NCI-H146 (cell line): ENCODE measurements around the gene DICER1.

Experiments
- DNase-seq: peaks from one replicate; lab custom pipeline; 2025; lab: John Stamatoyannopoulos, UW

DICER1 gene

GRCh38 chr14:95038521-95039250, 118.6 kb downstream of the DICER1 start:
- no peak for DNase-seq

- no peak for DNase-seq
Observed at GRCh38 chr14:95037273-95037672, 120.1 kb downstream of the DICER1 start.
